Hindlimb muscle (tissue), 1 donor: Measurements from ENCODE around the gene SOX9. TPM values are rescaled to one million over a fixed set of nuclear protein-coding genes. Genes with fewer than 3 reads are reported as not detected.

Source experiments
- DNase-seq: peaks from one replicate; pipeline ENCODE4 v3.0.0-alpha.2; 2013
- polyA plus RNA-seq: library from polyadenylated mRNA; unstranded; fragments of 120-200 nt; gene quantifications from one replicate; pipeline ENCODE4 v1.2.1, GENCODE V29; 2013; ENCODE audit not compliant: insufficient read length

SOX9 gene
- polyA plus RNA-seq, 1 donor: 10.9 TPM

DNA sequence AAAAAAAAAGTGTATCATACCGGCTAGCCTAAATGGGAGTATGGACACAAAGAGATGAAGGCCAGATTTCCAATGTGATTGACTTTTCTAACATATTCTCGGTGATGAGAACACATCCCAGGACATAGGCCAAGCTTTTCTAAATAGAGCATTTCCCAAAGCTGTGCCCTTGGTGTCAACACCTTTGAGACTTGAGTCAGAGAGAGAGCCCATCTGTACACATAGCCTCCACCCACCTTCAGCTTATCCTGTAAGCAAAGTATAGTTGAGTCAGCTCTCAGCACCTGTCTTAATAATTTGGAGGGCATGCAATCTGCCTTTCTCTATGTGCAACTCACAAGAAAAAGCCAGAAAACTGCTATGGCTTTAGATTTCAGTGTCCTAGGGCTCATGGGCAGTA, 42.7 kb downstream of the SOX9 start:
- DNase-seq: no peak

DNA sequence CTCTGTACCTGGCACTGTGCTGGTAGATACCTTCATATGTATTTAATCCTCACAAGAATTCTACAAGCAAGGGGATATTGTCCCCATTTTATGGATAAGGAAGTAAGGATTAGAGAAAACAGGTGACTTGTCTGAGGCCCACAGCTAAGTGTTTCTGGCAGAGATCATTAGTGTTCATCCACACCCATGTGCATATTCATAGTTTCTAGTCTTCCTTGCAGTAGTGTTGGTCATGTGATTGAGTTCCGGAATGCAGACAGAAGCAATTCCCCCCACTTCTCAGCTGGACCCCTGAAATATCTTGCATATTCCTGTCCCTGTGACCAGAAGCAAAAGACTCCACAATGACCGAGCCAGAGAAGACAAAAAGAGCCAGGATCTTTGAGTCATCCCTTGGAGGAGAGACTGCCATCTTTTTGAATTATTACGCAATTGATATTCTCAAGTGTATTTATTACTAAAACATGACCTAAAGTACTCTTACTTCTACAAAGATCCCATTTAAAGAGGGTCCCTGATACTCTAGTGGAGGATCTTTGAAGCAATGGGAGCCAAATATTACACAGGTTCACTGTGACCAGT, 43.4 kb downstream of the SOX9 start:
- no peak for DNase-seq

DNA sequence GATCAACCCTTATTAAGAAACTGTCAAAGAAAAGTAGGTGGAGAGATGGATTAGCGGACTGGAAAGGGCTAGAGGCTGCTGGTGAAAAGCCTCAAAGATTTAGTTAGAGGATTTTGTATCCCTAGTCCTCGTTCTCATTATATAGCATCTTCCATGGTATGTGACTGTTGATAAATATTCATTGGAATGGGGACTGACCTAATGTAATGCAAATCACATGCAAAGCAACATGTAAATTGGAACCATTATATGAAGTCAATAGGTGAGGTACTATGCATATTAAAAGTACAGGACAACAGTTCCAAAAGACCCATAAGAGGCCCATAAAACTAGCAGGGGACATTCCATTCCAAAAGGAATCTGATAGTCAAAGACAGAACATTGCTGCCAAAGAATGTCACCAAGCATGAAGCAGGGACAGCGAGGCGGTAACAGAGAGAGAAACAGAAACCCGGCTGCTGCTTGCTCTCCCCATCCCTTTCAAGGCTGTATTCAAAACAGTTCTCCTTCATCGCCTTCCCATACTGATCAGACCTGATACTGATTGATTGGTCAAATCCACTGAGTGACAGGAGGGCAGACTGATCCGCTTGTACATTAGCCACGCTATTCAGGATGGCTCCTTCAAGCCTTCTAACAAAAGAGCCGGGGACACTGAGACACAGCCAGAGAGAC, 44.5 kb downstream of the SOX9 start:
- no peak for DNase-seq

DNA sequence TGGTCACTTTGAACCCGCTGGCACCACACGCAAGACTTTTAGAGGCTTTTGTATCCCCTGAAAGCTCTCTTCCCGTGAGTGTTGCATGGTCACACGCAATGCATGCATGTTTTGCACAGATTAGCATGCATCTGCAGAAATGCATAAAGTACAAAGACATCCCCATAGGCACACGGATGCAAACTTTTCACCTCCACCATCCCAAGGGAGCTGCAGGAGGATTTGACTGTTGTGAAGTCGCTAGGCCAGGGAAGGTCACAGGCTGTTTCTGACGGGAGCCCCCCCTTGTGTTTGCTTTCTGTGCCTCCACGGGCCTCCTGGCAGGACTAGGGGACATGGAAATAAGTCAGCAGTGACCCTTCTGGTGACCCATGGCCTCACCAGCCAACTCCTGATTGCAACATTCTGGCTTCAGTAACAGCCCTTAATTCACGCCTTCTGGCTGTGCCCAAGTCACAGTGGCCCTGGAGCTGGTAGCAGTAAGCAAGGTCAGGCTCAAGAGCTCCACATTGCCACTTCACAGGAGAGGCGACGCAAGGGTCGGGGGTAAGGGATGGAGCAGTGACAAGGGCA, 45.1 kb downstream of the SOX9 start:
- no peak for DNase-seq

DNA sequence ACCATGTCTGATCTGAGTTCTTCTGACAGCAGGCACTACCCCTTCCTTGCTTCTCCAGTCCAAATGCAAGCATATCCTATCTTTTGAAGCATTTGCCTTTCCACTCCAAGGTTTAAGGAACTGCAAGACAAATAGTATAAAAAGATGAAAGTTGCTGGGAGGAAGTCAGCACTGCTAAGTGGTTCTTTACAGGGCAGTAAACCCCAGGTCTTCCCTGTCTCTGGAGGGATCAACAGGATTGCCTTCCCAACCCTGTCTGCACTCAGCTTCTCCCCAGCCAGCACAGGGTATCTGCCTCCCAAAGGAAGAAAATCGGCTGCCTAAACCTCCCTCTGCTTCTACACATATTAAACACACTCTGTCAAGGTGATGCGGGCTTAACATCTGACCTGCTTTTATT, 46.8 kb downstream of the SOX9 start:
- no peak for DNase-seq

DNA sequence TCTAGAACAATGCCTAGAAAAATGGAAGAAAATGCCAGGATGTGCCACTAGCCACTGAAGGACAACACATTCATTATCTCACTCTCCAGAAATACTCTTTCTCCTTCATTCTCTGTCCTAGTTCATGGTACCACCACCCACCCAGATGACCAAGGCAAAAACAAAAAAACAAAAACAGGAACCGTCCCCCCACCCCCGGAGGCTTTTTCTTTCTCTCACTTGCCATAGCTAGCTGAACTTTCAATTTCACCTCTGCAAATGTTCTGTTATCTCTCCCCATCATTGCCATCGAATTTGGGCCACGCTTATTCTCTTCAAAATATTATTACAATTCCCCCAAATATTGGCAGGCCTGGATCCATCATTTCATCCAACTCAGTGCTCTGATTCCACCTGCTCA, 49.0 kb downstream of the SOX9 start:
- no peak for DNase-seq

DNA sequence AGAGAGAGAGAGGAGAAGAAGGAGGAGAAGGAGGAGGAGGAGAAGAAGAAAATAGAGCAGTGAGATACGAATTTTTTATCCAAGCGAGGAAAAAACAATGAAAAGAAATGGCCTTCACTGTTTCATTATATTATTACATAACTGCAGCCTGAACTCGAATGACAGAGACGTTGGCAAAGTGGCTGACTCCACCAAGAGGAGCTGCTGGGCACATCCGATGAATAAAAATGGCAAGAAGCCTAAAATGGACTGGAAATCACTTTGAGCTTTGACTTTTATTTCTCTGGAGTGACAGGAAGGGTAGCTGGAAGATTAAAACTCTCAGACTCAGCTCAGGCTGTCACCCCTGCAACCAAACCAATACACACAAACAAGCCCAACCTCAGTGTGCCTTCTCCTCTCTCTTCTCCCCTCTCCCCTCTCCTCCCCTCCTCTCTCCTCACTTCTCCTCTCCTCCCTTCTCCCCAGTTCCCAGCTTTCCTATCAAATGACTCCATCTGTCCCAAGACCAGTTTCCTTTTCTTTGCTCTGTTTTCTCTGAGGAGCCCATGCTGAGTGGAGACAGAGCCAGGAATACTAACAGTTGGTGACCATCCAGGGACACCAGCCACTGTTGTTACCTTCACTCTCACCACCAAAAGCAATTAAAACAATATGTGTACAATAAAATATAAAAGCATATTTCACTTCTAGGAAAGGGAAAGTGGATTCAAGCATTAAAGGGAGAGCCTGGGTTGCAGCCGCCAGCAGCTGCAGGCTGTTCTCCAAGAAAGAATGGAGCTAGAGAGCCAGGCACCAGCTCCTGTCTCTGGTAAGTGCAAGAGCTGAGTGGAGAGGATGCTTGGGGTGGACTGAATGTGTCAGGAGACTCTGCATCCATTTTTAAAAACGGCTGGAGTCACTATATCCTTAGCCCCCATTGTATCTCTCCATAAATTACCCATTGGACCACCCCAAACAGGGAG, 51.2 kb downstream of the SOX9 start:
- no peak for DNase-seq

DNA sequence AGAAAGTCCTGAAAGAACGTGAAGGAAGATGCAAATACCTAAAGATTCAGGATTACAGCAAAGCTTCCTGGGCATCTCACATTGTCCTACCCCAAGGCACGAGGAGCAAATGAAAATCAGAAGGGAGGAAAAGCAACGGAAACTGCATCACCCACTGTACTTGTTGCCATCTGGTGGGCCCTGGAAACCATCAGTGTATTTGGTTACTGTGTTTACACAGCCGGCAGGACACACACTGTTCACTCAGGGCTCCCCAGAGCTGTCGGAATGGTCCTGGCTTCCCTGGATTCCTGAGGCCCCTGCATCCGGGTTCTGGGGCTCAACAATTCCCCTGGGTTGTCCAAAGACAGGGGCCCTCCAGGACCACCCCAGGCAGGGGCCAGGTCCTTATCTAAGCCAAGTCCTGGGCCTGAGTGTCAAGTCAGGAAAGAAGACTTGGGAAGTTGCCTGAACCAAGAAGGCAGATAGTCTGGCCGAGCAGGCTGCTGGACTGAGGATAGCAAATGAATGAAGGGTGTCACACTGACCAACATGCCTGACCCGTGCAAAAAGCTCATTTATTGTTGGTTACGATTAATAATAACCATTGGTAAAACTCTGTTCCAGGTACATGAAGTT, 52.8 kb downstream of the SOX9 start:
- DNase-seq: no peak

DNA sequence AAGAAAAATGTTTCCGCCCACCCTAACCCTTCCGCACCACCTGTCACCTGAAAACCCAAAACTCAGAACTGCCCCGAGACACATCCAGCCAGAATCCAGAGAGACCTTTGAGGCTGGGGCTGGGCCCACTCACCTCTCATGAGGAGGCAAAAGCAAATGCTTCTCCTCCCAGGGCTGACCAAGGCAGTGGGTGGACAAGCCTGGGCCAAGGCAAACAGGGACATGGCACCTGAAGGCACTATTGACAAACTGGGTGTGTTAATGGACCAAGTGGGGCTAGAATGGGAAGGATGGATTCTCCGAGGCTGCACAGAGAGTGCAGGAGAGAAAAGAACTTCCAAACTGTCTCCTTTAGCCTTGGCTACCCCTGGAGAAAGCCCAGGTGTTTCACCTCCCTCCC, 54.4 kb downstream of the SOX9 start:
- DNase-seq: no peak
